Vagina (tissue), 2 donors: ENCODE data around the gene RHOJ.

ENCODE experiments used
- CTCF ChIP-seq, 3 experiments: fragments of 450-650 bp in 2 of 3; fragments of 200-600 bp in 1 of 3; sonication (generic) in 1 of 3; IDR thresholded peaks; one replicate each; pipeline ENCODE4 v1.5.1; 2017 to 2019; ENCODE audit warnings: antibody characterized with exemption in 3 of 3, mild to moderate bottlenecking in 2 of 3, moderate library complexity in 2 of 3
- POLR2A ChIP-seq, 2 donors: fragments of 450-650 bp; IDR thresholded peaks; one replicate each; pipeline ENCODE4 v1.6.1; 2017; ENCODE audit warnings: antibody characterized with exemption in 2 of 2, mild to moderate bottlenecking in 2 of 2, moderate library complexity in 2 of 2

- no peak for TF ChIP-seq POLR2A (IDR thresholded peaks at IDR 0.05)
- no peak for TF ChIP-seq CTCF (IDR thresholded peaks at IDR 0.05)
Observed at GRCh38 chr14:63214417-63215196, 10.4 kb downstream of the RHOJ start.
